Coronary artery (tissue), 2 donors: Measurements from ENCODE around the gene RPL38.

Experiments used
- DNase-seq: peaks from one replicate; pipeline ENCODE4 v3.0.0-alpha.2; 2017; ENCODE audit warnings: low spot score
- H3K27ac ChIP-seq, 2 donors: fragments of 200-600 bp; sonication (generic); one replicate each; pipeline ENCODE4 v1.5.1; 2016 to 2019
- H3K4me3 ChIP-seq: fragments of 200-600 bp; sonication (generic); 2 replicates; pipeline ENCODE4 v1.5.1; 2016; ENCODE audit warnings: mild to moderate bottlenecking, moderate library complexity
- CTCF ChIP-seq: fragments of 200-600 bp; sonication (generic); IDR thresholded peaks from one replicate; pipeline ENCODE4 v1.5.1; 2019; ENCODE audit warnings: antibody characterized with exemption

RPL38 gene

GRCh38 chr17:74206332-74206818 lies 2.9 kb downstream of the RPL38 start:
- Histone ChIP-seq H3K27ac (no peak overlapping the region), H3K4me3 (no peak overlapping the region)
- no peak for DNase-seq
- no peak for TF ChIP-seq CTCF

- H3K27ac ChIP-seq = peak overlapping the region in 1 of 2 donors; percentile 13
- TF ChIP-seq CTCF = peak; percentile 92
These were observed 7.0 kb downstream of the RPL38 start for GRCh38 chr17:74210191-74211140.

GRCh38 chr17:74211141-74211911 lies 7.8 kb downstream of the RPL38 start:
- H3K4me3 ChIP-seq = peak overlapping the region; percentile 78
- DNase-seq = no peak

More at GRCh38 chr17:74210191-74211140, 7.0 kb downstream of the RPL38 start:
- H3K4me3 ChIP-seq = no peak overlapping the region
- DNase-seq = no peak

DNA sequence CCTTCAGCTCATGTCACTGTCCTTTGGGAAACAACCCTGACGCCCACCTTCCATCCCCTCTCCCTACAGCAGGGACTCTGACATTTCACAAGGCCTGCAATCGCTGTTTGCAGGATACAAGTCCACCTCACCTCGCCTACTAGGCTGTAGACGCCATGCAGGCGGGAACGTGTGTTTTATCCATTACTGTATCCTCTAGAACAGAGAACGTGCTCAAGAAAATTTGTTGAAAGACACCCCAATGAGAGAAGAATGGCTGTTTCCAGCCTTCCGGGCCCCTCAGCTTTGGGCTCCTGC lies 8.4 kb downstream of the RPL38 start:
- Histone ChIP-seq H3K27ac (peak overlapping the region in 1 of 2 donors; percentile 87), H3K4me3 (peak overlapping the region; percentile 78)
- no peak for TF ChIP-seq CTCF
- DNase-seq = no peak

More at GRCh38 chr17:74211141-74211911, 7.8 kb downstream of the RPL38 start:
- no peak for TF ChIP-seq CTCF
- H3K27ac ChIP-seq = peak overlapping the region in 1 of 2 donors; percentile 5

GRCh38 chr17:74212209-74212912 lies 8.9 kb downstream of the RPL38 start:
- TF ChIP-seq CTCF = no peak
- no peak for DNase-seq
- H3K4me3 ChIP-seq = peak overlapping the region; percentile 78
- peak overlapping the region; percentile 78 to 87 for H3K27ac ChIP-seq

GRCh38 chr17:74212913-74213791 lies 9.7 kb downstream of the RPL38 start, which contains the start of gene TTYH2:
Gene TTYH2 (plus strand): TSS chr17:74213571. CDS start chr17:74213588, 17 bp downstream.
- no peak for TF ChIP-seq CTCF
- DNase-seq = peak; percentile 93
- Histone ChIP-seq H3K27ac (peak within 1 kb of the TSS; percentile 78 to 87), H3K4me3 (peak within 1 kb of the TSS; percentile 78)
